Spleen (tissue), 7 donors: Measurements from ENCODE around the gene CAMK1D.

ENCODE experiments used
- CTCF ChIP-seq, 11 experiments: fragments of 200-600 bp in 7 of 11; fragments of 450-650 bp in 4 of 11; sonication (generic) in 4 of 11; IDR thresholded peaks in 8 of 11; conservative IDR thresholded peaks in 3 of 11; 1 replicate in 7 of 11; 2 replicates in 4 of 11; pipeline versions ENCODE4 v1.4.0 to v1.8.0; 2016 to 2021; ENCODE audit warnings: antibody characterized with exemption in 11 of 11, inconsistent platforms in 4 of 11, mild to moderate bottlenecking in 1 of 11
- POLR2A ChIP-seq, 3 donors: fragments of 450-650 bp; IDR thresholded peaks; one replicate each; pipeline ENCODE4 v1.5.1; 2017; ENCODE audit warnings: antibody characterized with exemption in 3 of 3, mild to moderate bottlenecking in 1 of 3
- POLR2AphosphoS5 ChIP-seq, 3 donors: sonication (generic); formaldehyde crosslinking; IDR thresholded peaks; one replicate each; pipeline ENCODE4 v1.5.1; 2017; ENCODE audit warnings: antibody characterized with exemption in 3 of 3
- donor health status: DM: no; HTN: no; CAD: no; lungs with moderate emphysema.
- donor health status: DM: no; HTN: no; CAD: no.
- donor health status: DM: no; HTN: no; CAD: no.

GRCh38 chr10:12418725-12419261 lies 69.4 kb downstream of the CAMK1D start:
- TF ChIP-seq CTCF (IDR thresholded peaks at IDR 0.05 in 8 of 11, conservative IDR thresholded peaks at IDR 0.05 in 3 of 11), result no peak
- no peak for TF ChIP-seq POLR2AphosphoS5 (IDR thresholded peaks at IDR 0.05)
- TF ChIP-seq POLR2A (IDR thresholded peaks at IDR 0.05), result no peak
